ENCODE data around the gene PTPRG.

The PTPRG gene

GRCh38 chr3:62068337-62068736, 507.0 kb downstream of the PTPRG start:
- DNase-seq (ENCODE audit: low spot score): no peak

DNA sequence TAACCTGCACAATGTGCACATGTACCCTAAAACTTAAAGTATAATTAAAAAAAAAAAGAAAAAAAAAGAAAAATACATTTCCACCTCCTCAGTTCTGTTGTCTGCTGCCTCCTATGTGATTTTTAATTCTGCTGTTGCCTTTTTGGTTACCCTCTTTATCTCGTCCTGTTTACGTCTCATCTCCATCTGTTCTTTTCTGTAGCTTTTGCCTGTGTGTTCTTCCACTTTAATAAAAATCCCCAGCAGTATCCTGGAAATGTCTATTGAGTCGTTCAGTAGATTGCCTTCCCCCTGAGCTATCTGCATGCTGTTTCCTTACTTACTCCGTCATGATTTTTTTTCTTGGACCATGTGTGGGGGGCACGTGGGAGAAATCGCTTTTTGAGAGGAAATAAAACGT, 509.5 kb downstream of the PTPRG start:
- no peak for DNase-seq (ENCODE audit: low spot score)

- no peak for DNase-seq (ENCODE audit: low spot score)
These were observed 511.7 kb downstream of the PTPRG start for GRCh38 chr3:62073038-62073437.

GRCh38 chr3:62084558-62084957, 523.2 kb downstream of the PTPRG start:
- DNase-seq (ENCODE audit: low spot score): no peak

DNA sequence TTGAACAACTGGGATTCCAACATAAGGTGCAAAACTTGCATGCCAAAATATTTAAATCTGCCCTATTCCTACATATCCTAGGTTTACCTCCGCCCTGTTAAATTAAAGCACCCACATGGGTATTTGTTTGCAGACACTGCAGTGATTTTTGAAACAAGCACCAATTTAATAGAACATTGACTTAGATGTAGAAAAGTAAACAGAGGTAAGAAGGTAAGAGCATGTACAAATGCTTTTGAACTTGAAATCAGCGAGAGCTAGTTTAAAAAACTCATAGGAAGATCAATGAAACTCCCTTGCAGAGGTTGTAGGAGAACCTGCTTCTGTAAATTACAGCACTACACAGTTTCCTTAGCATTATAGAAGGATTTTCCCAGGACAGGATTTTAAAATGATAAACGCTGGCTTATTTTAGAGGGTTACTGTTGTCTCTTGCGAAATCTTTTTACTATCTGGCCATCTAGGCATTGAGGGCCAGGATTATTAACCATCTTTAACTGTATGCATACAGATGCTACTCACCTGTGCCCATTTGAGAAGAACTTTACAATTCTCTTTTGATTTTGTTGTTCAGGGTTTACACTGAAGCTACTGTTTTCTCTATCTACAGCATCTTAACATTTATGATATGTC, 527.2 kb downstream of the PTPRG start:
- no peak for DNase-seq (ENCODE audit: low spot score)

- DNase-seq (ENCODE audit: low spot score): no peak
These were observed 528.7 kb downstream of the PTPRG start for GRCh38 chr3:62090066-62090465.

DNA sequence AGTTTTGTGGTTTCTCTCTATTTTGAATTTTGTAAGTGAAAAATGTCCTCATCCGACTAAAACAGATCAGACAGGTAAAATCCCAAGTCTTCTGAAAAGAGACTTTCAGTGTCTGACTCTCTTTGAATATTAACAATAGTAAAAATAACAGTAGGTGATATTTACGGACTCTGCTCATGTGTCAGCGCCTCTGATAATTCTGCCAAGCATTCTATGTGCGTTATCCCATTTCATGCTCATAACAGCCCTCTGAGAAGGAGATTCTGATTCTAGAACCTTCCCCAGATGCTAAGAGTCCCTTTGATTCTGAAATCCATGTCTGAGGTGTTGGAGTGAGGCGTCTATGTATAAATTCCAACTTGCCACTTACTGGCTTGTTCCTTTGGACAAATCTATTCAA, 529.1 kb downstream of the PTPRG start:
- no peak for DNase-seq (ENCODE audit: low spot score)

DNA sequence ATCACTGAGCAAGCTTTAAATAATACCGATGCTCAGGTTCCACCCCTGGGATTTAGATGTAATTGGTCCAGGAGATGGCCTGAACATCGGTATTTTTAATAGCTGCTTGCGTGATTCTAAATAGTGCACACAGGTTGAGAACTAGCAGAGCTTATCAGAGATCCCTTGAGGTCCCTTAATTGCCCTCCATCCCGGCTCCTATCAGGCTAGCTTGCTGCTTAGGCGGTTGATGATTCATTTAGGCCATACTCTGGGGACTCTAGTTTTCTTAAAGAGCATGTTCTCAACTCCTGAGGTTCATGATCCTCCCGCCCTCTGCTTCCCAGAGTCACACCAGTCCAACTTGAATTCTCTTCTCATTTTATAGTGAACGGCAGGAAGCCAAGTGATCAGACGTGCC, 531.7 kb downstream of the PTPRG start:
- no peak for DNase-seq (ENCODE audit: low spot score)

- DNase-seq (ENCODE audit: low spot score): no peak
These were observed 533.1 kb downstream of the PTPRG start for GRCh38 chr3:62094461-62094860.

DNA sequence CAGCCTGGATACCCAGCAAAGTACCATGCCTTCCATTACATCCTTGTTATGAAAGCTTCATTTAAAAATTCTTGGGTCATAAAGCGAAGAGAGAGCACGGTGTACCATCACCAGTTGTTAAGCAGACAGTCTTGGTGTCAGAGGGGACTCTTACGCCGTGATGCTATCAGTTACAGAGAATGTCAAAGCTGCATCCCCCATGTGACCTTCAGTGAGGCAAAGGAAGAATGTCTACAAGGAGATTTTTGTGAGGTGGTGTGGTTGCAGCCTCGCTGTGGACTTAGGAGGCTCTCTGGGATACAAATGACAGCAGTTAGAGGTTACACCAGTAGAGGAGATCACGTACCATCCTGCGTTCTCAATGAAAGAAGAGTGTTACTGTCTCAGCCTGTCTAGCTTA, 533.7 kb downstream of the PTPRG start:
- no peak for DNase-seq (ENCODE audit: low spot score)

- DNase-seq (ENCODE audit: low spot score): no peak
These were observed 534.4 kb downstream of the PTPRG start for GRCh38 chr3:62095756-62096155.

- no peak for DNase-seq (ENCODE audit: low spot score)
These were observed 535.1 kb downstream of the PTPRG start for GRCh38 chr3:62096521-62096920.

DNA sequence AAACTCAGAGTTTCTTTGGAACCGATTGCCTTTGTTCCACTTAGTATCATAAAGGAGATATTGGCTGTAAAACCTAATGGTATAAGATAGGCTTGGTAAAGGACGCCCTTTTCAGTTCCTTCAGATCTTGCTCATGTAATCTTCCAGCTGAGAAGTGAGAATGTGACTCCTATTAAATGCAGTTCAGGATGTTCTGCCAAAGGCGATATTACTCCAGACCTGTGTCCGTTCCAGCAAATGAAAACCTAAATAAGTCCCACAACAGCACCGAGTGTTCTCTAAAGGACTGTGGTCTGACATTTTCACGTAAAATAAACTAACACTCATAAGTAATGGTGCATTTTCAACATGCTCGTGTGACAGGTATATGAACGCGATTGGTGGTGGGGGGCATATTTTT, 535.8 kb downstream of the PTPRG start:
- no peak for DNase-seq (ENCODE audit: low spot score)

DNA sequence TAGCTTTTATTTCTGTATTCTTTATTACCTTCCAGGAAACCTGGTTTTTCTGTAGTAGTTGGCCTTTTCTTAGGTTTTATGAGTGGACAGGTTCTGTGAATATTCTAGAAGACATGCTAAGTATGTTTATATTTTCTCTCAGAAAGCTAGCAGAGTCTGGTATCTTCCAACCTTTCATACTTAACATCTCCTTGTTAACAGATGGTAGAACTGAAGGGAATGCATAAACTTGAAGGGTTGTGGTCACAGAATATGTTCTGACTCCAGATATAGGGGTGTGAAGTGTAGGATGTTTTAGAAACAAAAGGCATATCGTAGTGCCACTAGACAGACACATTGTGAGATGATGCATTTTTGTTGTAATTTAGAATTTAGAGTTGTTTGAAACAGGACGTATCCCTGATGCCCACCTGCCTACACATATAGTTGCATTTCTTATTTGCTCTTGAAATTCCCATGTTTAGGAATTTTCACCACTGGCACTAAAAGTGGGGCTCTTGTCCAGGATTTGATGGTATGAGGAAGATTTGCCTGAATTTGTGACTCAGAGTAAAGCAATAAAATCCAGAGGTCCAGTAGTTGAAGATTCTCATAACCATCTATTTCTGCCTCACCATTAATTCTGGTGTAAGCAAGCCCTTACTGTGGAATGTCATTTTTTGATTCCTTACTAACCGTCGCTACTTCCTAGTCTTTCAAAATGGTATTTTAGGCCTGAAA, 537.4 kb downstream of the PTPRG start:
- no peak for DNase-seq (ENCODE audit: low spot score)

GRCh38 chr3:62100282-62100989, 539.1 kb downstream of the PTPRG start:
- no peak for DNase-seq (ENCODE audit: low spot score)

GRCh38 chr3:62101488-62101887, 540.1 kb downstream of the PTPRG start:
- DNase-seq (ENCODE audit: low spot score): no peak

- DNase-seq (ENCODE audit: low spot score): no peak
These were observed 542.2 kb downstream of the PTPRG start for GRCh38 chr3:62103531-62103930.

- DNase-seq (ENCODE audit: low spot score): no peak
These were observed 548.2 kb downstream of the PTPRG start for GRCh38 chr3:62109534-62109933.

DNA sequence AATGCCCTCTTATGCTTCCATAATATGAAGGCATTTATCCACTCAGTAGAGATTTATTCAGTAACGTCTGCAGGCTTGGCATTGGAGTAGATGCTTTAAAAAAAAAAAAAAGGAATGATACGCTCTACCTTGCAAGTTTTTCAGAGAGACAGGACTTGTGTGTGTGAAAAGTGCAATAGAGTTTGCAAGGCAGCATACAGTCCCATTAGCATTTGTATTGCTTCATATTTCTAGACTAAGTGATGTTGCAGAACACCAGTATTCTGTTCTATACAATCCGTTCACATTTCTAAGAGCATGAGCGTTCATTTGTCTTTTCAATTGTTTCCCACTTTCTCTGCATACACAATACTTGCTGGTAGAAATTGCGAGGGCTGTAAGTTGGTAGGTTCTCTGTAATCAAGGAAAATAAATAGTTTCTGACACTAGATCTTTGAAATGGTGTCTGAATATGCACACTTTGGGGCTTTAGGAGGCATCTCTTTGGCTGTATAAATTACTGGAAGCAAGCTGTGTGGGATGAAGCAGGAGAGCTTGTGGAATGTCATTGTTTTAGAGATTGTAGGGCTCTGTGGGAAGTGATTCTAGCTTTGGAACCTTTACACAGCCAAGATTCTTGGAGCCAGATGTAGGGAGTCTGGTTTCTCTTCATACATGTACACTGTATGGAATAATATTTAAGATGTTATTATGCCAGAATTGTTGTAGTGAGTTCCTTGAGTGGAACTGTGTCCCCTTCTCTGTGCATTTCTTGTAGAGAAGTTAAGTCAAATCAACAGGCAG, 549.3 kb downstream of the PTPRG start:
- no peak for DNase-seq (ENCODE audit: low spot score)

- DNase-seq (ENCODE audit: low spot score): no peak
These were observed 551.7 kb downstream of the PTPRG start for GRCh38 chr3:62113092-62113491.

GRCh38 chr3:62114763-62115162, 553.4 kb downstream of the PTPRG start:
- no peak for DNase-seq (ENCODE audit: low spot score)

GRCh38 chr3:62117903-62118548, 556.7 kb downstream of the PTPRG start:
- DNase-seq (ENCODE audit: low spot score): no peak

All from CD4-positive, alpha-beta T cell treated with Interleukin-2 at 100 ng/mL for 4 hours (primary cell).